ENCODE measurements around the gene ARNT2.

GRCh38 chr15:80611543-80612080 lies 207.4 kb downstream of the ARNT2 start:
- TF ChIP-seq CTCF (conservative IDR thresholded peaks at IDR 0.05; ENCODE audit: low read depth in 2 of 2): no peak
- TF ChIP-seq POLR2AphosphoS5 (IDR thresholded peaks at IDR 0.05; ENCODE audit: low read depth): no peak
- TF ChIP-seq EZH2 (IDR thresholded peaks at IDR 0.05; ENCODE audit: low read depth, unreplicated experiment): no peak
- no peak for TF ChIP-seq EZH2phosphoT487 (IDR thresholded peaks at IDR 0.05; ENCODE audit: unreplicated experiment)
